WTC11 (cell line): ENCODE measurements around the gene SNAP47.

Source experiments
- JUN ChIP-seq: sonication (generic); formaldehyde crosslinking; IDR thresholded peaks from 2 replicates; pipeline ENCODE4 v1.8.0; 2023; ENCODE audit warnings: mild to moderate bottlenecking, missing genetic modification reagents
- ZNF416 ChIP-seq: fragments of 250-450 bp; sonication (Bioruptor Pico); IDR thresholded peaks from 2 replicates; pipeline ENCODE4 v1.9.0; 2021; ENCODE audit warnings: mild to moderate bottlenecking, inconsistent platforms
- TF ChIP-seq, protein P1 (sequence below): fragments of 200-600 bp; IDR thresholded peaks from 2 replicates; pipeline ENCODE4 v1.8.0; 2022; ENCODE audit warnings: antibody characterized with exemption
- TF ChIP-seq, protein P2 (sequence below): sonication (generic); formaldehyde crosslinking; IDR thresholded peaks from 2 replicates; pipeline ENCODE4 v1.8.1; 2023; ENCODE audit warnings: mild to moderate bottlenecking, missing genetic modification reagents

DNA sequence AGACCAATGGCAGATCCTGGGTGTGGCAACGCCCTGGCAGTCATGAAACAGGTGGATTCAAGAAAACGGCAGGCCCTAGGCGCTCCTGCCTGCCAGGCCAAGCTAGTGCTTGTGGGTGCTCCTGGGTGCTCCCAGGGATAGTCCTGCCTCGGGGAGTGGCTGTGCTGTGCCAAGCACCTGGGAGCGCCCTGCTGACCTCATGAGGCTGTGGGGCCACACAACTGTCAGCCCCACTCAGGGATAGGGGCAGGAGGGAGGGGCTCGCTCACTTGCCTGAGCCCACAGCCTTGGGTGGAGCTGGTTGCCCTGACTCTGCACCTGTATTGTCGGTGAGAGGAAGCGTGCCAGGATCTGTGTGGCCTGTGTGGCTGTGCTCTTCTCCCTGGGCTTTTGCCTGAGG, 9.4 kb downstream of the SNAP47 start:
- TF ChIP-seq, protein P1, sequence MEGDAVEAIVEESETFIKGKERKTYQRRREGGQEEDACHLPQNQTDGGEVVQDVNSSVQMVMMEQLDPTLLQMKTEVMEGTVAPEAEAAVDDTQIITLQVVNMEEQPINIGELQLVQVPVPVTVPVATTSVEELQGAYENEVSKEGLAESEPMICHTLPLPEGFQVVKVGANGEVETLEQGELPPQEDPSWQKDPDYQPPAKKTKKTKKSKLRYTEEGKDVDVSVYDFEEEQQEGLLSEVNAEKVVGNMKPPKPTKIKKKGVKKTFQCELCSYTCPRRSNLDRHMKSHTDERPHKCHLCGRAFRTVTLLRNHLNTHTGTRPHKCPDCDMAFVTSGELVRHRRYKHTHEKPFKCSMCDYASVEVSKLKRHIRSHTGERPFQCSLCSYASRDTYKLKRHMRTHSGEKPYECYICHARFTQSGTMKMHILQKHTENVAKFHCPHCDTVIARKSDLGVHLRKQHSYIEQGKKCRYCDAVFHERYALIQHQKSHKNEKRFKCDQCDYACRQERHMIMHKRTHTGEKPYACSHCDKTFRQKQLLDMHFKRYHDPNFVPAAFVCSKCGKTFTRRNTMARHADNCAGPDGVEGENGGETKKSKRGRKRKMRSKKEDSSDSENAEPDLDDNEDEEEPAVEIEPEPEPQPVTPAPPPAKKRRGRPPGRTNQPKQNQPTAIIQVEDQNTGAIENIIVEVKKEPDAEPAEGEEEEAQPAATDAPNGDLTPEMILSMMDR, result no peak
- no peak for TF ChIP-seq ZNF416 (CRISPR knock-in tag)
- TF ChIP-seq, protein P2, sequence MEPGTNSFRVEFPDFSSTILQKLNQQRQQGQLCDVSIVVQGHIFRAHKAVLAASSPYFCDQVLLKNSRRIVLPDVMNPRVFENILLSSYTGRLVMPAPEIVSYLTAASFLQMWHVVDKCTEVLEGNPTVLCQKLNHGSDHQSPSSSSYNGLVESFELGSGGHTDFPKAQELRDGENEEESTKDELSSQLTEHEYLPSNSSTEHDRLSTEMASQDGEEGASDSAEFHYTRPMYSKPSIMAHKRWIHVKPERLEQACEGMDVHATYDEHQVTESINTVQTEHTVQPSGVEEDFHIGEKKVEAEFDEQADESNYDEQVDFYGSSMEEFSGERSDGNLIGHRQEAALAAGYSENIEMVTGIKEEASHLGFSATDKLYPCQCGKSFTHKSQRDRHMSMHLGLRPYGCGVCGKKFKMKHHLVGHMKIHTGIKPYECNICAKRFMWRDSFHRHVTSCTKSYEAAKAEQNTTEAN, result no peak
- TF ChIP-seq JUN, result no peak
